OCI-LY7 (cell line): ENCODE data around the gene HMG20A.

Experiments
- EZH2phosphoT487 ChIP-seq: fragments of 200-600 bp; sonication (generic); IDR thresholded peaks from 2 replicates; pipeline ENCODE4 v1.6.1; 2018; ENCODE audit warnings: low read depth, borderline replicate concordance, mild to moderate bottlenecking, mixed run types, antibody characterized with exemption, low read length, moderate library complexity, mixed read lengths
- TF ChIP-seq, protein P1 (sequence below): fragments of 200-600 bp; sonication (generic); conservative IDR thresholded peaks from 2 replicates; pipeline ENCODE4 v1.5.1; 2014; ENCODE audit warnings: mild to moderate bottlenecking, antibody characterized with exemption, low read length, moderate library complexity, mixed read lengths

DNA sequence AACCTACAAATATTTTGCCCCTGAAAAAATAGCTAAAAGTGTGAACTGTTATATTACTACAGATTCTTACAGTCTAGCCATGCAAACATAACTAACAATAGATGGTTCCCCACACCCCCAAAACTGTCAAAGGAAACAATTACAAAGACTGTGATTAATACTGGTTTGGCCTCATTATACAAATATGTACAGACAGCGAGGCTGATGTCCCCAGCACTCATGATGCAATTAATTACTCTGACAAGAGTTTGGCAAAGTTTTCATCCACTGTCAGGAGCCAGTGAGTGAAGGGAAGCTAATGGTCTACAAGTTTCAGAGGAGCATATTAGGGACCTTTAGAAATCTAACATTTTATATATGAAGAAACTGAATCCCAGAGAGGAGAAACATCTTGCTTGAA is 61.0 kb downstream of the HMG20A start:
- TF ChIP-seq EZH2phosphoT487 = no peak
- TF ChIP-seq, protein P1, sequence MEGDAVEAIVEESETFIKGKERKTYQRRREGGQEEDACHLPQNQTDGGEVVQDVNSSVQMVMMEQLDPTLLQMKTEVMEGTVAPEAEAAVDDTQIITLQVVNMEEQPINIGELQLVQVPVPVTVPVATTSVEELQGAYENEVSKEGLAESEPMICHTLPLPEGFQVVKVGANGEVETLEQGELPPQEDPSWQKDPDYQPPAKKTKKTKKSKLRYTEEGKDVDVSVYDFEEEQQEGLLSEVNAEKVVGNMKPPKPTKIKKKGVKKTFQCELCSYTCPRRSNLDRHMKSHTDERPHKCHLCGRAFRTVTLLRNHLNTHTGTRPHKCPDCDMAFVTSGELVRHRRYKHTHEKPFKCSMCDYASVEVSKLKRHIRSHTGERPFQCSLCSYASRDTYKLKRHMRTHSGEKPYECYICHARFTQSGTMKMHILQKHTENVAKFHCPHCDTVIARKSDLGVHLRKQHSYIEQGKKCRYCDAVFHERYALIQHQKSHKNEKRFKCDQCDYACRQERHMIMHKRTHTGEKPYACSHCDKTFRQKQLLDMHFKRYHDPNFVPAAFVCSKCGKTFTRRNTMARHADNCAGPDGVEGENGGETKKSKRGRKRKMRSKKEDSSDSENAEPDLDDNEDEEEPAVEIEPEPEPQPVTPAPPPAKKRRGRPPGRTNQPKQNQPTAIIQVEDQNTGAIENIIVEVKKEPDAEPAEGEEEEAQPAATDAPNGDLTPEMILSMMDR = no peak
